Measurements from ENCODE around the gene ZNF536. TPM values are rescaled to one million over a fixed set of nuclear protein-coding genes. Genes with fewer than 3 reads are reported as not detected.

ZNF536 gene
- total and polyA plus RNA-seq, 2 of the 4 experiments (the other 2 are of a cell fraction): not detected

DNA sequence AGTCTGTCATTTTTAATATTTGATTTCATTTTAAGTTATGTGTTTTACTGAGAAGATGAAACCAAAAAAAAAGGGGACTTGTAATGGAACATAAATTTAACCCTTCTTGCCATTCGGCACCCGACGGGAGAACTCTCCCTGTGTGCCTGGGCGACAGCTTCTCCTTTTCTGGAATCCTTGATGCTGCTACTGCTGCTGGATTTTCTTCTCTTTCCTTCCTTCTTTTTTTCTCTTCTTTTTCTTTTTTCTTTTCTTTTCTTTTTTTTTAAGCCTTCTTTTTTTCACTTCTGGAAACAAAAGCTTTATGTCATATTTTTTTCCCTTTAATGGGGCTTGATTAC, 11.1 kb upstream of the ZNF536 start:
- intact Hi-C loops (cut with micrococcal nuclease): no loop called here
- H3K36me3 ChIP-seq (ENCODE audit: control insufficient read depth, insufficient read depth, low read length): no peaks in the 10 kb centered on the region
- H3K79me1 ChIP-seq (ENCODE audit: low read depth in 1 of 2, low read length in 2 of 2): no peaks in the 10 kb centered on the region
- H2BK120ac ChIP-seq (ENCODE audit: low read depth, low read length): no peak overlapping the region
- no peak overlapping the region for H2BK20ac ChIP-seq (ENCODE audit: low read depth, low read length)
- no peak overlapping the region for H3K9ac ChIP-seq (ENCODE audit: low read depth, low read length)
- in situ Hi-C loops (cut with MboI; ENCODE audit: low sequenced_read_pairs): no loop called here
- no TSS peak for BruUV-seq (replicated peaks)
- no peak overlapping the region for H4K5ac ChIP-seq (ENCODE audit: low read depth, low read length)
- ATAC-seq (ENCODE audit: low read depth): no peak
- H3K14ac ChIP-seq (replicated peaks; ENCODE audit: low read depth, low read length): no peak overlapping the region
- ChIA-PET CTCF (no interaction called here), POLR2A (ENCODE audit: unreplicated experiment) (no interaction called here)
- peaks cover 26% of the 10 kb centered on the region; the same call in 1 of the 2 replicates for H3K9me3 ChIP-seq (ENCODE audit: control insufficient read depth, insufficient read depth, low read length)
- no peak overlapping the region for H2AK5ac ChIP-seq (ENCODE audit: low read depth, low read length)
- H3K4me3 ChIP-seq (ENCODE audit: insufficient read depth, low read depth, low read length): no peak overlapping the region
- dilution Hi-C loops (cut with HindIII; ENCODE audit: low sequenced_read_pairs, unreplicated experiment): no loop called here
- no peaks in the 10 kb centered on the region for H3K27me3 ChIP-seq (ENCODE audit: control insufficient read depth, insufficient read depth, low read length)
- H2AK9ac ChIP-seq (replicated peaks; ENCODE audit: low read depth, low read length, poor library complexity): no peak overlapping the region
- no peak overlapping the region for H2BK15ac ChIP-seq (ENCODE audit: low read depth, low read length)
- no peaks in the 10 kb centered on the region for H3K9me1 ChIP-seq (ENCODE audit: insufficient read depth, low read length)
- no CpG with 5 or more reads among the region's 4 CpGs for WGBS, 2 experiments (ENCODE audit: extremely low coverage in 2 of 2, insufficient read length in 1 of 2)
- no peak overlapping the region for H4K91ac ChIP-seq (ENCODE audit: insufficient read depth, low read depth, low read length)
- no peaks in the 10 kb centered on the region for H4K20me1 ChIP-seq (ENCODE audit: insufficient read depth, low read length)
- H2BK5ac ChIP-seq (ENCODE audit: low read depth, low read length, poor library complexity, severe bottlenecking): no peak overlapping the region
- H3K18ac ChIP-seq (ENCODE audit: low read depth, low read length): no peak overlapping the region
- H4K8ac ChIP-seq (ENCODE audit: low read depth in 2 of 2, low read length in 2 of 2): no peak overlapping the region
- no peak overlapping the region for H3K4ac ChIP-seq (ENCODE audit: low read depth, low read length)
- no peak overlapping the region for H3K4me2 ChIP-seq (ENCODE audit: low read depth, low read length)
- no peak overlapping the region for H3K23ac ChIP-seq (ENCODE audit: low read depth, low read length)
- TF ChIP-seq CEBPB (IDR thresholded peaks at IDR 0.05; ENCODE audit: low read depth, low read length) (no peak), RFX5 (IDR thresholded peaks at IDR 0.05; ENCODE audit: low read depth, low read length) (no peak), MAFK (IDR thresholded peaks at IDR 0.05; ENCODE audit: low read depth, low read length) (no peak), FOS (IDR thresholded peaks at IDR 0.05; ENCODE audit: low read depth, low read length) (no peak), MAZ (IDR thresholded peaks at IDR 0.05; ENCODE audit: borderline replicate concordance, low read depth, low read length) (no peak), CHD1 (IDR thresholded peaks at IDR 0.05; ENCODE audit: low read depth, low read length) (no peak), SMC3 (IDR thresholded peaks at IDR 0.05; ENCODE audit: low read depth, low read length) (no peak)
- TF ChIP-seq, protein P1, sequence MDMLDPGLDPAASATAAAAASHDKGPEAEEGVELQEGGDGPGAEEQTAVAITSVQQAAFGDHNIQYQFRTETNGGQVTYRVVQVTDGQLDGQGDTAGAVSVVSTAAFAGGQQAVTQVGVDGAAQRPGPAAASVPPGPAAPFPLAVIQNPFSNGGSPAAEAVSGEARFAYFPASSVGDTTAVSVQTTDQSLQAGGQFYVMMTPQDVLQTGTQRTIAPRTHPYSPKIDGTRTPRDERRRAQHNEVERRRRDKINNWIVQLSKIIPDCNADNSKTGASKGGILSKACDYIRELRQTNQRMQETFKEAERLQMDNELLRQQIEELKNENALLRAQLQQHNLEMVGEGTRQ (IDR thresholded peaks at IDR 0.05; ENCODE audit: low read depth, low read length): no peak
- DNase-seq: no peak
- H2AFZ ChIP-seq (replicated peaks; ENCODE audit: low read length, poor library complexity): no peak overlapping the region
- no peak overlapping the region for H3K56ac ChIP-seq (ENCODE audit: extremely low read depth, insufficient read depth, low read length)
- no peaks in the 10 kb centered on the region for H3K4me1 ChIP-seq (ENCODE audit: control insufficient read depth, insufficient read depth, low read length)
- H3K27ac ChIP-seq (ENCODE audit: insufficient read depth, low read length): no peak overlapping the region

Data from IMR-90 (cell line).